Stimulated activated CD8-positive, alpha-beta memory T cell treated with anti-CD3 and anti-CD28 coated beads, Interleukin-12 subunit alpha, Interleukin-12 subunit beta, amount 100 ng/mL, for 24 hours (primary cell): Measurements from ENCODE around the gene ABCC5.

Experiments
- DNase-seq: peaks from one replicate; pipeline ENCODE4 v3.0.0-alpha.2; 2020; ENCODE audit errors: extremely low read depth

ABCC5 gene

DNA sequence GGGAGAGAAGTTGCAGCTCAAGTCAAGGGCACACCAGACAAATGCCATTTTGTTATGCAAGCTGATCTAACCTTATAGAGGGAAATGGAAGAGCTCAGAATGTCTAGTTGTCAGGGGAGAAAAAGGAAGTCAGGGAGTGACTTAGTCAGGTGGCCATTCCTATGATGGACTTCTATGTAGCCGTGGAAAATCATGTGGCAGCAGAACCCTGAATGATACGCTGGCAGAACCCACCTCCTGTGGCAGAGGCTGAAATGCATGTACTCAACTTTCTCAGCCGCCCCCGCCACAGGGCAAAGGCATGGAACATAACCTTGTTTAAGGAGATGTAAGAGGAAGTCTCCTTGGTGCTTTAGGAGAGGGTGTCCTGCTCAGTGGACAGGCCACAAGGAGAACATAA is 95.3 kb downstream of the ABCC5 start:
- no peak for DNase-seq

DNA sequence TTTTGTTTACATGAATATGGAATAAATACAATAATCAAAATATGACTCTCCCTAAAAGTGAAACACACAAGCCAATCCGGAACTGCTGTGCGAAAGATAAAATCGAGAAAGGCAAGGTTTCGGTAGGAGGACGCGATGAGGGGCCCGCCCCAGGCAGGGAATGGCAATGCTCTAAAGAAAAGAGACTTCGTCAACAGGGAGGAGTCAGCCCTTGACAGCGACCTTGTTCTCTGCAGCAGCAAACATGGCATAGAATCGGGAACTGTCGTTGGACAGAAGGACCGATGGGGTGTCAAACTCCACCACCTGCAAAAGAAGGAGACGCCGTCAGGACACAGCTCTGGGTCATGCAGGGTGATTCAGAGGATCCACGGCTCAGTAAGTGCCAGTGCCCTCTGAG is 96.6 kb downstream of the ABCC5 start:
- no peak for DNase-seq

DNA sequence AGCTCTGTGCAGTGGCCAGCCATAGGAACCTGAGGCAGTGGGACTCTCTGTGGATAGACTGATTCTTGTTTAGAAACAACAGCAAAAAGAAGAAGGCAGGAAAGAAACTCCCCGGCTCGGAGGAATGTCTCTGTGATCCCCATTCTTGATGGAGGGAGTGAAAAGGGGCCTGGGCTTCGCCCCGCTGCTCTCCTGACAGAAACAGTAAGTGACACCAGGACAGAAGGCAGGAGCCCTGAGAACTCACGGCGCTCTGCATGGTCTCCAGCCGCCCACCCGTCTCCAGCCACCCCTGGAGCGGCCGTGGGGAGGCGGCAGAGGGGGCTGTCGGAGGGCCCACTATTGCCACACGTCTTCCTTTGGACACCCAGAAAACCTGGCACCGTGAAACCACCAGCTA is 97.3 kb downstream of the ABCC5 start:
- DNase-seq = no peak

DNA sequence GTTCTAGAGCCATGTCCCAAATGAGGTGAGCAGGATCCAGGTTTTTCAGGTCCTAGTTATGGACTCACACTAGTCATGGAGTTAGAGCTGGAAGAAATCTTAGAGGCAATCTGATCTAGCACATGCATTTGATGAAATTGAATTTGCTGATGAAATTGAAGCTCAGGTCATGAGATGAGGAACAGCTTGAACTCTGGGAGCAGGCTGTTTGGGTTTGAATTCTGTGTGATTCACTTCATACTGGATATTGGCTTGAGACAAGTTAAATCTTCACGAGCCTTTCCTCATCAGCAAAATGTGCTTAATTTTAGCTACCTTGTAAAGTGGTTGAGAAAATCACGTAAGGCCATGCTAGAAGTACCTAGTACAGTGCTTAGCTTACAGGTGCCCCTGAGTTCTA is 99.5 kb downstream of the ABCC5 start:
- DNase-seq = no peak

DNA sequence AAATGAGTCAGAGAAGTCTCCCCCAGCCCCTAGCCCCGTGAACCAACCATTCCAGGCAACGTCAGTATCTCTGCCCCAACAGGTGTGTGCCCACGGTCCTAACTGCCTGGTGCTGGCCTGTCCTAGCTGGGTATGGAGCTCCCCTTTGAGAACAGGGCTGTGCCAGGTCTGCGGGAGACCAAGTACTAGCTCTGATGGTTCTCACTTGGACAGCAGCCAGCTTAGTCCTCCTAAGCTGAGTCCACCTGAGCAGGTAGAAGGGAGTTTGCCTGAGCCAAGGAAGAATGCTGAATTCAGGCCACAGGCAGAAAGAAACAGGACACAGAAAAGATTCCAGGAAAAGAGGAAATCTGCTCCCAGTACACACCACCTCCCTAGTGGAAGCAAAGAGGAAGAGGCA is 99.9 kb downstream of the ABCC5 start:
- no peak for DNase-seq

DNA sequence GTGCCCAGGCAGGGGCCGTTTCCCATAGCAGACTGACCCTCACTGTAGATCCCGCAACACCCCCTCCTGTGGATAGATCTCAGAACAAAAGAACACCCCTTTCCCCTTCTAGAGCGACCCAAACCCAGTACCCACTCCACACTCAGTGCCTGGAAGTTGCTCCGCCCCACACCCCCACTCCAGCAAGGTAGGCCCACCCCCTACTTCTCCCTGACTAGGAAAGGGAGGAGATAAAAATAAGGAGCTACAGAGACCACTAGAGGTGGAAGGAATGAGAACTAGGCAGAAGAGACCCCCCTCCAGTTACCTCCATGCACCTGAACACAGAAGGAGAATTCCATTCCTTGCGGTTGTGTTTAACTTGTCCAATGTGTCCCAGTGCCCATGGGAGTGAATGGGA is 102.8 kb downstream of the ABCC5 start:
- no peak for DNase-seq

DNA sequence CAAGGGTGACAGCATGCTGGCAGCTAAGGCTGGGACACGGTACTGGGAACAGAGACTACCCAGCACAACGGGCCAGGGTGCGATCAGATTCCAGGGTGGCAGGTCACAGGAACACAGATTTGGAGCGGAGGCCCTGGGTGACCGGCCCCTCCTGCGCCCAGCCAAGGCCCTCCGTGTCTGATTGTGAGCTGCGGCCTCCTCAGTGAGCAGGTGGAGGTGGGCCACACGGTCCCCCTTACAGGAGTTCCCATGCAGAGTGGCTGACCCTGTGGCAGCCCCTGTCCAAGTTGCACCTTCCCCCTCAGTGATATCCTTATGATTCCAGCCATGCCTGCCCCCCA is 104.1 kb downstream of the ABCC5 start:
- DNase-seq = no peak

DNA sequence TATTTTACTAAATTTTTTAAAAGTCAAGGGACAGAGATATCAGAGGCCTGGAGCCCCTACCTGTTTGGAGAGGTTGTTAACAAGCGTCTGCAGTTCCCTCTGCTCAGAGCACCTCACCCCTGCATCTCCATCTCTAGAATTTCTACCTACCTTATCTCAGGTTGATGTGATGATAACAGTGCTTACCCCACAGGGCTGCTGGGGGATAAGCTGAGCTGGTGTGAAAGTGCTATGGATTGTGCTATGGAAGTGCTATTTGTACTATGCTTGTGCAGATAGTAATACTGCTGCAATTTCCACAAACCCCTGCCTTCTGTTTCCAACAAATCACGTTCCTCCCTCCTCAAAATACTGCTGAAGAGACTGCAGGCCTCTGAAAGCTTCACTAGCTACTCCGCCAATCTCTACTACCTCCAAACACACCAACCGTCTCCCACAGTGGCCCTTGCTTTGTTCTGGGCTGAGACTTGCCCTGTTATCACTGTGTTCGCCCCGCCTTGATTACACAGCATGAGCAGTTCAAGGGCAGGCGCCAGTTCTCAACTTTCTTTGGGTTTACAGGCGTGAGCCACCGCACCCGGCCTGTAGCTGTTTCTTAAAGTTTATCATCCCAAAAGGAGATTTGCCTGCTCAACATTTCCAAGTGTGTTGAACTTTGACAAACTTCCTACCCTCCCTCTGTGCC is 104.6 kb downstream of the ABCC5 start:
- no peak for DNase-seq

DNA sequence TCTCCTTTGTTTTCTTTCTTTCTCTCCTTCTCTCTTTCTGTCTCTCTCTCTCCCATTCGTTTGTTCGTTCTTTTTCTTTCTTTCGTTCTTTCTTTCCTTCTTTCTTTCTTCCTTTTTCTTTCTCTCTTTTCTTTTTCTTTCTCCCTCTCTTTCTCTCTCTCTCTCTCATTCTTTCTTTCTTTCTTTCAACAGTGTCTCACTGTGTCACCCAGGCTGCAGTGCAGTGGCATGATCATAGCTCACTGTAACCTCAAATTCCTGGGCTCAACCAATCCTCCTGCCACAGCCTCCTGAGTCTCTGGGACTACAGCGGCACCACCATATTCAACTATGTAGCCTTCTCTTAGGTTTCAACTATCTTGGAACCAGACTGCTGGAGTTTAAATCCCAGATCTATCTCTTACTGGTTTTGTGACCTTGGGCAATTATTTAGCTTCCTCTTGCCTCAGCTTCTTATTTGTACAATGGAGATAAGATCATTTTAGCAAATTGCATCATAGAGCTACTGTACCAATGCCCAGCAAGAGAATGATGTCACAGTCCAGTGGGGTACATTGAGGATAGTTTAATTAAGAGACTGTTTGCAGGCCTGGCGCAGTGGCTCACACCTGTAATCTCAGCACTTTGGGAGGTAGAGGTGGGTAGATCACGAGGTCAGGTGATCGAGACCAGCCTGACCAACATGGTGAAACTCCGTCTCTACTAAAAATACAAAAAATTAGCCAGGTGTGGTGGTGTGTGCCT is 105.7 kb downstream of the ABCC5 start:
- no peak for DNase-seq

DNA sequence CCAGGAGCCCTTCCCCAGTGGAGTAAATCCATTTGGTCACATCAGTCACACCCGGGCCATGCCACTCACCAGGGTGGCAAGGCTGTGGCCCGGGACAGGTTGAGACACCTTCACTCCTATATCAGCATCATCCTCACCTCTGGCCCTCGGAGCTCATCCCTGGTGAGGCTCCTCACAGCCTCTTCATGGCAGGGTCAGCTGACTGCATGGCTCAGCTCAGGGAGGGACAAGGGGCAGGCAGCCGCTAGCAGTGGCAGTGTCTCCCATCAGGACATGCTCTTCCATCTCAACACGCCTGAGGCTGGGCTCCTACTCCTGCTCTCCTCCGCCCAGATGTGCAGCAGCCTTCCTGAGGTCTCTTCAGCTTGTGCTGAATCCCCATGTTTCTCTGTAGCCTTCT is 106.6 kb downstream of the ABCC5 start:
- DNase-seq = no peak

DNA sequence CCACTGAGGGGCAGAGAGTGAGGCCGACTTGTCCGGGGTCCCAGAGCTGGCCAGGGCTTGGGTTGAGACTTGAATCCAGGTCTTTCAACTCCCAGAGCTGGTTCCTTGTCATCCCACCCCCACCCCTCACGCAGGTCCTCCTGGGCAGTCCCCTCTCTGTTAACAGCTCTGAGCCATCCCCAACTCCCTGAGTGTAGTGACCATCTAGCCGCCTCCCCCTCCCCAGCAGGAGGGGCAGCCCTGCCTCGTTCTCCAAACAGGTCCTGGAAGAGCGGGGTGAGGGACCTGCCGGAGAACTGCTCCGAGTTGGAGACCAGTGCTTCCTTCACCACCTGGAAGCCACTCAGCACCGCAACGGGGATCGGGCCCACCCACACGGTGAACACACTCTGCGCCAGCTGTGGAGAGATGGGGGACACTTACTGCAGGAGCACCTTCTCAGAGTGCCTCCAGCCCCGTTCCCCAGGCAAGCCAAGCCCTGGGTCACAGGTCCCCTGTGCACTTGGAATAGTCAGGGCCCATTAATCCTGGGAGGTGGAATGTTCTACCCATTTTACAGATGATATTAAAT is 108.6 kb downstream of the ABCC5 start:
- DNase-seq = no peak

DNA sequence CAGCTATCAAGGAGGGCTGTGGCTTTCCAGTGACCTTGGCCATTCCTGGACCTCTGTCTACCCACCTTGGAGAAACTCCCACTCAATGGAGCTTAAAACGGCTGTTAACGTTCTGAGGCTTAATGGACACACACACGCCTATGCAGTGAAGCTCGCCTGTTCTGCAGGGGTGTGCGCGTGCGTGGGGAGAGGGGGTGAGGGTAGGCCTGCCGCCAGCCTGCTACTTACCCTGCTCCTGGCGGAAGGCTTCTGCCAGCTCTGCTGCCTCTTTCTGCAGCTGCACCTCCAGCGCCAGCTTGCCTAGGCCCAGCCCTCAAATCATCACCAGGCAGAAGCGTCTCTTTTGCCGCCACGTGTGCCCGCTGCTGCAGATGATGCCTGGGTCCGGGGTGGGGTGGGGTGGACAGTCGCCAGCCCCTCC is 109.8 kb downstream of the ABCC5 start:
- DNase-seq = no peak

DNA sequence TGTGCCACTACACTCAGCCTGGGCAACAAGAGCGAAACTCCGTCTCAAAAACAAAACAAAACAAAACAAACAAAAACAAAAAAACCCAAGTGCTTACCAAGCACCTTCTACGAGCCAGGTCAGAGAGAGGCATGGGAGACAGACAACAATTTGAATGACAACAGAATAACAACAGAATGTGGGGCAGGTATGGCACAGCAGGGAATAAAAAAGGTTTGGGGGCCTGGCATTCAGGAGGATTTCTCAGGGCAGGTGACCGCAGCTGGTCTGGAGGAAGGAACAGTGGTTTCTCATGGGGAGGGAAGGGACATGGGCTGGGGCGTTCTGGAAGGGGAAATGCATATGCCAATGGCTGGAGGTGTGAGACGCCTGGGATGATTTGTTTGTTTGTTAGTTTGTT is 110.5 kb downstream of the ABCC5 start:
- no peak for DNase-seq

DNA sequence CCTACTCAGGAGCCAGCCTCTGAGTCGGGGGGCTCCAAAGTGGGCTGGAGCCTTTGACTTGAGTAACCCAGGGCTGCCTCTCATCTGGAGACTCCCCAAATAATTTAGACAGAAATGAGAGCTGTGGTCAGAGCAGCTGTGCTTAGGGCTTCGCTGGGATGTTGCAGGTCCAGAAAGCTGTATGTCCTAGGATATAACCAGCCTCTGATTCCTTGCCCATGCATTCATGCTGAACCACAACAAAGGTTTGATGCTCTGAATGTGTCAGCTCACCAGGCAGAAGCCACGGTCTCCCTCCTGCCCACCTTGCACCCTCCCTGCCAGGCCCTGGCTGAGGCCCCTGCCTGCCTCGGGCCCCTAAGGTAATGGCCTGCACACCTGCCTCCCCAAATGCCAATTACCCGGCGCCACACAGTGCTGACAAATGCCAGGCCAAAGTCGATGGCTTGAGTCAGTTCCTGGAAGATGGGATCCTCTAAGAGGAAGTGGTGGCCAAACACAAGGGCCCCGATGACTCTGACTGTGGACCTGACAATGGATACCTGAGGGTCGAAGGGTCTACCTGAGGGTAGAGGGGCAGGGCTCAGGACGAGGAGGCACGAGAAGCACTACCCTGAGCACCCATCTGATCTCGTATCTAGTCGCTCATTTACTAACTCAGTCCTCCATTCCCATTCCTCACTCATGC is 111.3 kb downstream of the ABCC5 start:
- no peak for DNase-seq

DNA sequence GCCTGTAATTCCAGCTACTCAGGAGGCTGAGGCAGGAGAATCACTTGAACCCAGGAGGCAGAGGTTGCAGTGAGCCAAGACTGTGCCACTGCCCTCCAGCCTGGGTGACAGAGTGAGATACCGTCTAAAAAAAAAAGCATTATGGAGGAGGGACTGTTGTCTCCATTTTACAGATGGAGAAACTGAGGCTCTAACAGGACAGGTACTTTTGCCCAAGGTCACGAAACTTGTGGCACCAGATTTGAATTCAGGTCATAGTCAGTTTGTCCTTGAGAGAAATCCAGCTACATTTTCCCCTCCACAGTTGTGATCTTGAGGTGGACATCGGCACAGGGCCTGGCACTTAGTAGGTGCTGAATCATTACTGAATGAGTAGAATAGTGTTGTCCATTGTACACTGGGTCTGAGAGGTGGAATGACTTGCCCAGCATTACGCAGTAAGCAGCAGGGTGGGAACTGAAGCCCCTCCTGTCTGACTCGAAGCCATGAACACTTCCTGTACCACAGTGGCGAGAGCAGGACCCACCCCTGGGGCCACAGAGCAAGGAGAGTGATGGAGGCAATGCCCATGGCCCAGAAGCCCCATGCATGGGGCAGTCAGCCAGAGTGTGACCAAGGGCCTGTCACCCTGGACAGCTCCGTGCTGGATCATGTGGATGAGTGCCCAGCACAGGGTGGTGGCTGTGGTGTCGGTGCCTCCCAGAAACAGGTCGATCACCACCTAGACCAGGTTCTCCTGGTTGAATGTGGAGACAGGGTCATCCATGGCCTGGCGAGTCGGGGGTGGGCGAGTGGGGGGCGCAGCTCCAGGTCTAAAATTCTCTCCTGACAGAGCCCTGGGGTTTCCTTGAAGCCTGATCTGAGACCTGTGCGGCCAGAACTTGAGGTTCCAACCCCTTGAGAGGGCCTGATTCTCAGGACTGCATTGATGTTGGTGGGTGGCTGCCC is 112.6 kb downstream of the ABCC5 start:
- no peak for DNase-seq

DNA sequence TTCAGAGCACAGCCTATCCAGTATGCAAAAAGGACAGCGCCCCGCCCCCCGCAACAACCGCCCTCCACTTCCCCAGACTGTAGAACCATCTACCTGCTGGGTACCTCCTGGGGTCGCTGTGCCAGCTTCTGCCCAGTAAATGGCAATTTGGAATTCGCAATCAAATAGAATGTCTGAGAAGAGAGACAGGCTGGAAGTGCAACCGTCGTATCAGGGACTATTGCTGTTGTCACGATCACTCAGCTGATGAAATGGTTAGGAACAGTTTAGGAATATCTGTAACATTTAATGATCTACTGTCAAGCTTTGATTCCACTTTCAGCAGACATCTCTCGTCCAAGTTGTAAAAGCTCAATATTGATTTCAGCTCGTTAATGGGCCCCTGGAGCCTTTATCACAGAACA is 119.7 kb downstream of the ABCC5 start:
- no peak for DNase-seq

DNA sequence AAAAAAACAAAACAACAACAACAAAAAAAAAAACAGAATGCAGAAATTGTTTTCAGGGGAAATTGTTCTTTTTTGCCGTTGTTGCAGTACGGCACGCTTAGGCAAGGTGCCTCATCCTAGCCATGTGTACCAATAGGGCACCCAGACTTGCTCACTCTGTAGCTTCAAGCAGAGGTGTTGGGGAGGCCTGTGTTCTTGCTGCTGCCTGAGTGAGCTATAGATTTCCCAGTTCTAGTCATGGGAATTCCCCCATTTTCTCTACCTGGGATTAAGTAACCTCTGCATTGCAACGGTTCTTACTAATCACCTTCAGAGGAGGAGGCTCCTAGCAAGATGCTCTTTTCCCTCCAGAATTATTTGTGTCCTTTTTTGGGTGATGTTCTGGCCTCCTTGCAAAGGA is 120.1 kb downstream of the ABCC5 start:
- no peak for DNase-seq

DNA sequence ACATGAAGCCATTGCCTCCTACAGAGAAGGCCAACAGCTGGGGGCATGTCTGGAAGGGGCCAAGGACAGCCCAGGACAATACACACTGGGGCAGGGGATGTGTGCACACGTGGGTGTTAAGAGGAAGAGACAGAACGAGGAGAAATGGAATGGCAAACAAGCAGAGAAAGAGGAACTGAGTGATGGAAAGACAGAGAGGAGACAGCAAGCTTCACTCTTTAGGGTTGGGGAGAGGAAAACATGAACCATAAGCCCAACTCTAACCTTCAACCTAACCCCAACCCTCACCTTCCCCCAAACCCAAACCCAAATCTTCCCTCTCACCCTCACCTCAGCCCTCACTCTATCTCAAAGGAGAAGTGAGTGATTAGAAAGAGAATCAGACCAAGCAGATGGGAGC is 121.1 kb downstream of the ABCC5 start:
- DNase-seq = no peak

DNA sequence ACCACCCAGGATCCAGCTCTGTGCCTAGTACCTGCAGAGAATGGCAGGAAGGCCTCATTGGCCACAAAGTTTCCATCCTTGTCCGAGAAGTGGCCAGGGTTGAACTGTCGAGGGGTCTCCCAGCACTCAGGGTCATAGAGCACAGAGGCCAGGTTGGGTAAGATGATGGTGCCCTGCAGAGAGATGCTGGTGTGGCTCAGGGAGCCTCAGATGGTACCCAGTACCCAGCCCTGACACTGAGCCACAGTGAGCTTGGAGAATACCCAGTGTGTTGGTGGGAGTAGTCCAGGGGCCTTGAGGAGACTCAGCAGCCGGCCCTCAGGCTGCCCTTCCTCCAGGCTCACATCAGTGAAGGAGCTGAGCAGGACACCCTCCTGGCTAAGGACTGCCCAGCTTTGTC is 121.5 kb downstream of the ABCC5 start:
- no peak for DNase-seq

DNA sequence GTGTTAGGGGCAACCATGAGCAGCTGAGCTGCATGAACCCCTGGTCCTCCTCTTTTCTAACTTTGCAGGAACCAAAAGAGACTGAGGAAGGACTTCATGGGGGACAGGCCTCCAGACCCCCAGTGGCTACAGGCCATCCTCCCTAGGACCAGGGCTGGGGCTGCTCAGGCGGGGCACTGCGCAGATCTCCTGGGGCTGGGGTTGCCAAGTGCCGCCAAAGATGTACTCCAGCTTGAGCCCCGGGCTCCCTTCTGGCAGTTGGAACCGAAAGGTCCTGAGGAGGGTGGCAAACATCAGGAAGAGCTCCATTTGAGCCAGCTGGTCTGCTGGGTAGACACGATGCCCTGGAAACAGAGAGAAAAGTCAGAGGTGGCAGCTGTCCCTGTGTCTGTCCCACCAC is 121.9 kb downstream of the ABCC5 start:
- no peak for DNase-seq

DNA sequence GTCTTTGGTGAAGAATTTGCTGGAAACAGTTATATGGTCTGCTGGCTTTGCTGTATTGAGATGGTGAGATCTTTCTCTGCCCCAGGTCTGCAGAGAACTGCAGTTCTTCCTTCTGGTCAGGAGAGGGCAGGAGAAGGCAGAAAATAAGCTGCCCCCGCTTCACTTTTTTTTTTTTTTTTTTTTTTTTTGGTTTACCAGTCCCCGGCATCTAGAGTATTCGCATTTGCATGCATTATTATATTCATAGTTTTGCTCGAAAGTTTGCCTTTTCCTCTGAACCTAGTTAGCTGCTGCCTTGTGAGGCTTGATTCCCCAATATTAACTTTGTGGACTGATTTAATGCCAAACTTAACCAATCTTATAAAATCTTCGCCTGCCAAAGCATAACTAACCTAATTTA is 122.4 kb downstream of the ABCC5 start:
- no peak for DNase-seq
